HepG2 (cell line): Measurements from ENCODE around the gene NEURL1B. TPM values are rescaled to one million over a fixed set of nuclear protein-coding genes. Genes with fewer than 3 reads are reported as not detected.

Experiments
- ATF7-NPFF ChIP-seq: sonication (generic); formaldehyde crosslinking; IDR thresholded peaks from 2 replicates; pipeline ENCODE4 v1.8.1; 2023; ENCODE audit warnings: mild to moderate bottlenecking, low read depth, missing genetic modification reagents, moderate library complexity
- PHB2 ChIP-seq: fragments of 450-650 bp; IDR thresholded peaks from 2 replicates; pipeline ENCODE4 v1.6.1; 2018; ENCODE audit not compliant: partially characterized antibody
- polyA plus RNA-seq, 8 experiments: library from polyadenylated mRNA; depleted of rRNA in 3 of 8; stranded (reverse) in 7 of 8; unstranded in 1 of 8; fragments of >200 nt; fragmentation: Illumina TruSeq in 4 of 8; extraction: Trizol in 4 of 8; gene quantifications; 2 replicates each; pipeline versions ENCODE4 v1.2.1 to v1.2.3, GENCODE V29; 2011 to 2016; ENCODE audit warnings: low read depth in 4 of 8, missing spikeins in 1 of 8, mixed read lengths in 1 of 8; ENCODE audit not compliant: insufficient read depth in 1 of 8
- total RNA-seq, 5 experiments: library from RNA; depleted of rRNA; stranded (reverse); fragments of >200 nt; fragmentation: Illumina TruSeq; extraction: Trizol; gene quantifications; 2 replicates each; pipeline ENCODE4 v1.2.3, GENCODE V29; 2016; ENCODE audit warnings: low read depth in 1 of 5
- TF ChIP-seq, protein P1 (sequence below): sonication (generic); formaldehyde crosslinking; IDR thresholded peaks from one replicate; pipeline ENCODE4 v1.5.1; 2020; ENCODE audit warnings: mild to moderate bottlenecking, missing genetic modification reagents; ENCODE audit errors: not compliant biosample characterization
- TF ChIP-seq, protein P2 (sequence below): IDR thresholded peaks from 2 replicates; pipeline ENCODE4 v1.6.1; 2016; ENCODE audit warnings: low read depth, borderline replicate concordance

The NEURL1B gene
- total and polyA plus RNA-seq, 2 of the 13 experiments (the other 11 are each of a cell fraction or from before 2014, with no cell fraction given) = 0.09 to 0.13 TPM

- TF ChIP-seq, protein P1, sequence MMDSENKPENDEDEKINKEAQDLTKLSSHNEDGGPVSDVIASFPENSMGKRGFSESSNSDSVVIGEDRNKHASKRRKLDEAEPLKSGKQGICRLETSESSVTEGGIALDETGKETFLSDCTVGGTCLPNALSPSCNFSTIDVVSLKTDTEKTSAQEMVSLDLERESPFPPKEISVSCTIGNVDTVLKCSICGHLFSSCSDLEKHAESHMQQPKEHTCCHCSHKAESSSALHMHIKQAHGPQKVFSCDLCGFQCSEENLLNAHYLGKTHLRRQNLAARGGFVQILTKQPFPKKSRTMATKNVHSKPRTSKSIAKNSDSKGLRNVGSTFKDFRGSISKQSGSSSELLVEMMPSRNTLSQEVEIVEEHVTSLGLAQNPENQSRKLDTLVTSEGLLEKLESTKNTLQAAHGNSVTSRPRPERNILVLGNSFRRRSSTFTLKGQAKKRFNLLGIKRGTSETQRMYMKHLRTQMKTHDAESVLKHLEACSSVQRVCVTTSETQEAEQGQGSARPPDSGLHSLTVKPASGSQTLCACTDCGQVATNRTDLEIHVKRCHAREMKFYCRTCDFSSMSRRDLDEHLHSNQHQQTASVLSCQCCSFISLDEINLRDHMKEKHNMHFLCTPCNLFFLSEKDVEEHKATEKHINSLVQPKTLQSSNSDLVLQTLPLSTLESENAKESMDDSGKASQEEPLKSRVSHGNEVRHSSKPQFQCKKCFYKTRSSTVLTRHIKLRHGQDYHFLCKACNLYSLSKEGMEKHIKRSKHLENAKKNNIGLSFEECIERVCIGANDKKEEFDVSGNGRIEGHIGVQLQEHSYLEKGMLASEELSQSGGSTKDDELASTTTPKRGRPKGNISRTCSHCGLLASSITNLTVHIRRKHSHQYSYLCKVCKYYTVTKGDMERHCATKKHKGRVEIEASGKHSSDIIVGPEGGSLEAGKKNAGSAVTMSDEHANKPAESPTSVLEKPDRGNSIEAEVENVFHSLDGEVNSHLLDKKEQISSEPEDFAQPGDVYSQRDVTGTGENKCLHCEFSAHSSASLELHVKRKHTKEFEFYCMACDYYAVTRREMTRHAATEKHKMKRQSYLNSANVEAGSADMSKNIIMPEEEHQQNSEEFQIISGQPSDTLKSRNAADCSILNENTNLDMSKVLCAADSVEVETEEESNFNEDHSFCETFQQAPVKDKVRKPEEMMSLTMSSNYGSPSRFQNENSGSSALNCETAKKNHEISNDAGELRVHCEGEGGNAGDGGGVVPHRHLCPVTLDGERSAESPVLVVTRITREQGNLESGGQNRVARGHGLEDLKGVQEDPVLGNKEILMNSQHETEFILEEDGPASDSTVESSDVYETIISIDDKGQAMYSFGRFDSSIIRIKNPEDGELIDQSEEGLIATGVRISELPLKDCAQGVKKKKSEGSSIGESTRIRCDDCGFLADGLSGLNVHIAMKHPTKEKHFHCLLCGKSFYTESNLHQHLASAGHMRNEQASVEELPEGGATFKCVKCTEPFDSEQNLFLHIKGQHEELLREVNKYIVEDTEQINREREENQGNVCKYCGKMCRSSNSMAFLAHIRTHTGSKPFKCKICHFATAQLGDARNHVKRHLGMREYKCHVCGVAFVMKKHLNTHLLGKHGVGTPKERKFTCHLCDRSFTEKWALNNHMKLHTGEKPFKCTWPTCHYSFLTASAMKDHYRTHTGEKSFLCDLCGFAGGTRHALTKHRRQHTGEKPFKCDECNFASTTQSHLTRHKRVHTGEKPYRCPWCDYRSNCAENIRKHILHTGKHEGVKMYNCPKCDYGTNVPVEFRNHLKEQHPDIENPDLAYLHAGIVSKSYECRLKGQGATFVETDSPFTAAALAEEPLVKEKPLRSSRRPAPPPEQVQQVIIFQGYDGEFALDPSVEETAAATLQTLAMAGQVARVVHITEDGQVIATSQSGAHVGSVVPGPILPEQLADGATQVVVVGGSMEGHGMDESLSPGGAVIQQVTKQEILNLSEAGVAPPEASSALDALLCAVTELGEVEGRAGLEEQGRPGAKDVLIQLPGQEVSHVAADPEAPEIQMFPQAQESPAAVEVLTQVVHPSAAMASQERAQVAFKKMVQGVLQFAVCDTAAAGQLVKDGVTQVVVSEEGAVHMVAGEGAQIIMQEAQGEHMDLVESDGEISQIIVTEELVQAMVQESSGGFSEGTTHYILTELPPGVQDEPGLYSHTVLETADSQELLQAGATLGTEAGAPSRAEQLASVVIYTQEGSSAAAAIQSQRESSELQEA (CRISPR knock-in tag) = no peak
- TF ChIP-seq ATF7-NPFF (CRISPR knock-in tag) = no peak
- TF ChIP-seq, protein P2, sequence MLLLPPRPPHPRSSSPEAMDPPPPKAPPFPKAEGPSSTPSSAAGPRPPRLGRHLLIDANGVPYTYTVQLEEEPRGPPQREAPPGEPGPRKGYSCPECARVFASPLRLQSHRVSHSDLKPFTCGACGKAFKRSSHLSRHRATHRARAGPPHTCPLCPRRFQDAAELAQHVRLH (CRISPR knock-in tag) = no peak
- no peak for TF ChIP-seq PHB2
Measured at GRCh38 chr5:172736508-172737135, 95.6 kb downstream of the NEURL1B start (continued).
